ENCODE data around the gene PHAX. TPM values are rescaled to one million over a fixed set of nuclear protein-coding genes. Genes with fewer than 3 reads are reported as not detected.
"Not testable (repeated sequence)": the region's sequence is repeated elsewhere in the genome, so short reads cannot be mapped to it uniquely, and the experiment has no call there.

Gene PHAX
- total and polyA plus RNA-seq, 5 donors from 2014 or later: 27.0 to 83.0 (median 68.1) TPM

- Histone ChIP-seq H3K4me3 (ENCODE audit: low read depth, low read length) (peak within 1 kb of the TSS; percentile 26), H3K27ac (ENCODE audit: insufficient read depth, low read length, poor library complexity, severe bottlenecking) (no peak within 1 kb of the TSS), H3K36me3 (ENCODE audit: control insufficient read depth, insufficient read depth, low read length) (no peaks in the 10 kb centered on the region), H3K4me1 (ENCODE audit: control insufficient read depth, insufficient read depth, low read length, poor library complexity, severe bottlenecking) (peaks cover 12% of the 10 kb centered on the region), H3K9me3 (ENCODE audit: control insufficient read depth in 2 of 2, low read length in 2 of 2) (no peaks in the 10 kb centered on the region), H3K27me3 (ENCODE audit: control insufficient read depth, insufficient read depth, low read length) (peaks cover 13% of the 10 kb centered on the region)
- Mint-ChIP-seq H3K9me3 (peaks cover 0 to 2% (median 0%) of the 10 kb centered on the region in 7 donors), H3K36me3 (no peaks in the 10 kb centered on the region), H3K4me3 (peak within 1 kb of the TSS; percentile 64 to 90 (median 76)), H3K4me1 (peaks cover 3 to 17% (median 9%) of the 10 kb centered on the region in 4 donors), H3K27ac (peak within 1 kb of the TSS in 1 of 3 donors; percentile 42), H3K27me3 (peaks cover 57% of the 10 kb centered on the region)
- ATAC-seq (ENCODE audit: low read depth in 2 of 2) (peak in 1 of 2 donors; percentile 50), DNase-seq (peak in 2 of 3 donors; percentile 6 to 17)
Measured at GRCh38 chr5:126594748-126595485, 5.8 kb upstream of the PHAX start, which contains the start of gene ALDH7A1. ALDH7A1 (minus strand) TSS chr5:126595219; CDS start chr5:126595198, 21 bp downstream.

- no peak overlapping the region for H3K27ac Mint-ChIP-seq
- peaks cover 57% of the 10 kb centered on the region for H3K27me3 Mint-ChIP-seq
- no peak for ATAC-seq (ENCODE audit: low read depth in 2 of 2)
- DNase-seq: no peak
- Histone ChIP-seq H3K36me3 (ENCODE audit: control insufficient read depth, insufficient read depth, low read length) (no peaks in the 10 kb centered on the region), H3K4me3 (ENCODE audit: low read depth, low read length) (peak overlapping the region; percentile 26), H3K9me3 (ENCODE audit: control insufficient read depth in 2 of 2, low read length in 2 of 2) (no peaks in the 10 kb centered on the region), H3K27me3 (ENCODE audit: control insufficient read depth, insufficient read depth, low read length) (peaks cover 13% of the 10 kb centered on the region), H3K27ac (ENCODE audit: insufficient read depth, low read length, poor library complexity, severe bottlenecking) (no peak overlapping the region), H3K4me1 (ENCODE audit: control insufficient read depth, insufficient read depth, low read length, poor library complexity, severe bottlenecking) (peaks cover 12% of the 10 kb centered on the region)
- peaks cover 5 to 23% (median 12%) of the 10 kb centered on the region in 4 donors for H3K4me1 Mint-ChIP-seq
- H3K4me3 Mint-ChIP-seq: peak overlapping the region; percentile 55 to 90 (median 76)
- H3K9me3 Mint-ChIP-seq: peaks cover 0 to 2% (median 0%) of the 10 kb centered on the region in 7 donors
- no peaks in the 10 kb centered on the region for H3K36me3 Mint-ChIP-seq
Measured at GRCh38 chr5:126595486-126596083, 5.2 kb upstream of the PHAX start.

GRCh38 chr5:126597156-126597555 is 3.6 kb upstream of the PHAX start:
- H3K27me3 Mint-ChIP-seq: peaks cover 49% of the 10 kb centered on the region
- ATAC-seq (ENCODE audit: low read depth in 2 of 2) (no peak), DNase-seq (no peak)
- H3K27ac Mint-ChIP-seq: peak overlapping the region in 1 of 3 donors; percentile 20
- H3K4me1 Mint-ChIP-seq: peaks cover 7 to 33% (median 13%) of the 10 kb centered on the region in 4 donors
- no peak overlapping the region for H3K4me3 ChIP-seq (ENCODE audit: low read depth, low read length)
- peaks cover 0 to 2% (median 0%) of the 10 kb centered on the region in 7 donors for H3K9me3 Mint-ChIP-seq
- peaks cover 19% of the 10 kb centered on the region for H3K4me1 ChIP-seq (ENCODE audit: control insufficient read depth, insufficient read depth, low read length, poor library complexity, severe bottlenecking)
- no peak overlapping the region for H3K27ac ChIP-seq (ENCODE audit: insufficient read depth, low read length, poor library complexity, severe bottlenecking)
- H3K36me3 ChIP-seq (ENCODE audit: control insufficient read depth, insufficient read depth, low read length): no peaks in the 10 kb centered on the region
- H3K36me3 Mint-ChIP-seq: no peaks in the 10 kb centered on the region
- H3K4me3 Mint-ChIP-seq: peak overlapping the region in 3 of 4 donors; percentile 37 to 74 (median 43)
- peaks cover 13% of the 10 kb centered on the region for H3K27me3 ChIP-seq (ENCODE audit: control insufficient read depth, insufficient read depth, low read length)
- no peaks in the 10 kb centered on the region for H3K9me3 ChIP-seq (ENCODE audit: control insufficient read depth in 2 of 2, low read length in 2 of 2)

GRCh38 chr5:126599499-126599898 is 1.2 kb upstream of the PHAX start:
- ATAC-seq (ENCODE audit: low read depth in 2 of 2) (no peak), DNase-seq (no peak)
- Mint-ChIP-seq H3K4me1 (peaks cover 0 to 40% (median 20%) of the 10 kb centered on the region in 4 donors), H3K27me3 (peaks cover 28% of the 10 kb centered on the region), H3K4me3 (peak overlapping the region; percentile 83 to 97 (median 95)), H3K36me3 (peaks cover 6% of the 10 kb centered on the region), H3K27ac (no peak overlapping the region), H3K9me3 (peaks cover 0 to 2% (median 0%) of the 10 kb centered on the region in 7 donors)
- Histone ChIP-seq H3K27me3 (ENCODE audit: control insufficient read depth, insufficient read depth, low read length) (peaks cover 2% of the 10 kb centered on the region), H3K27ac (ENCODE audit: insufficient read depth, low read length, poor library complexity, severe bottlenecking) (no peak overlapping the region), H3K36me3 (ENCODE audit: control insufficient read depth, insufficient read depth, low read length) (peaks cover 13% of the 10 kb centered on the region), H3K9me3 (ENCODE audit: control insufficient read depth in 2 of 2, low read length in 2 of 2) (no peaks in the 10 kb centered on the region), H3K4me3 (ENCODE audit: low read depth, low read length) (no peak overlapping the region), H3K4me1 (ENCODE audit: control insufficient read depth, insufficient read depth, low read length, poor library complexity, severe bottlenecking) (peaks cover 28% of the 10 kb centered on the region)

- Mint-ChIP-seq H3K4me1 (peaks cover 0 to 37% (median 22%) of the 10 kb centered on the region in 4 donors), H3K27ac (peak overlapping the region in 2 of 3 donors; percentile 90 to 94), H3K4me3 (peak overlapping the region; percentile 93 to 99 (median 97)), H3K27me3 (peaks cover 22% of the 10 kb centered on the region)
- H3K36me3 Mint-ChIP-seq; H3K9me3 ChIP-seq (ENCODE audit: control insufficient read depth in 2 of 2, low read length in 2 of 2); ATAC-seq (ENCODE audit: low read depth in 2 of 2); H3K27ac ChIP-seq (ENCODE audit: insufficient read depth, low read length, poor library complexity, severe bottlenecking); H3K9me3 Mint-ChIP-seq; DNase-seq; H3K27me3 ChIP-seq (ENCODE audit: control insufficient read depth, insufficient read depth, low read length): not testable (repeated sequence)
- peaks cover 18% of the 10 kb centered on the region for H3K36me3 ChIP-seq (ENCODE audit: control insufficient read depth, insufficient read depth, low read length)
- H3K4me3 ChIP-seq (ENCODE audit: low read depth, low read length): peak overlapping the region; percentile 57
- peaks cover 23% of the 10 kb centered on the region for H3K4me1 ChIP-seq (ENCODE audit: control insufficient read depth, insufficient read depth, low read length, poor library complexity, severe bottlenecking)
Measured at GRCh38 chr5:126599971-126600630, 646 bp upstream of the PHAX start.

GRCh38 chr5:126603402-126603991 is 2.8 kb downstream of the PHAX start:
- H3K4me3 Mint-ChIP-seq: peak overlapping the region; percentile 36 to 97 (median 62)

GRCh38 chr5:126605525-126605924 is 4.8 kb downstream of the PHAX start:
- Histone ChIP-seq H3K9me3 (ENCODE audit: control insufficient read depth in 2 of 2, low read length in 2 of 2) (no peaks in the 10 kb centered on the region), H3K27ac (ENCODE audit: insufficient read depth, low read length, poor library complexity, severe bottlenecking) (no peak overlapping the region), H3K36me3 (ENCODE audit: control insufficient read depth, insufficient read depth, low read length) (peaks cover 45% of the 10 kb centered on the region), H3K4me1 (ENCODE audit: control insufficient read depth, insufficient read depth, low read length, poor library complexity, severe bottlenecking) (peaks cover 28% of the 10 kb centered on the region), H3K4me3 (ENCODE audit: low read depth, low read length) (peak overlapping the region; percentile 44), H3K27me3 (ENCODE audit: control insufficient read depth, insufficient read depth, low read length) (no peaks in the 10 kb centered on the region)
- DNase-seq (no peak), ATAC-seq (ENCODE audit: low read depth in 2 of 2) (no peak)
- H3K36me3 Mint-ChIP-seq: peaks cover 26% of the 10 kb centered on the region
- H3K4me3 Mint-ChIP-seq: peak overlapping the region; percentile 22 to 59 (median 44)
- no peaks in the 10 kb centered on the region for H3K9me3 Mint-ChIP-seq
- H3K4me1 Mint-ChIP-seq: peaks cover 13 to 66% (median 37%) of the 10 kb centered on the region in 4 donors
- no peaks in the 10 kb centered on the region for H3K27me3 Mint-ChIP-seq
- H3K27ac Mint-ChIP-seq: peak overlapping the region in 2 of 3 donors; percentile 7 to 68

More at GRCh38 chr5:126603402-126603991, 2.8 kb downstream of the PHAX start:
- H3K9me3 Mint-ChIP-seq: no peaks in the 10 kb centered on the region
- DNase-seq: no peak
- H3K36me3 ChIP-seq (ENCODE audit: control insufficient read depth, insufficient read depth, low read length): peaks cover 33% of the 10 kb centered on the region
- H3K27me3 Mint-ChIP-seq: peaks cover 5% of the 10 kb centered on the region
- H3K27me3 ChIP-seq (ENCODE audit: control insufficient read depth, insufficient read depth, low read length): no peaks in the 10 kb centered on the region
- H3K27ac Mint-ChIP-seq: peak overlapping the region in 1 of 3 donors; percentile 57
- H3K4me1 Mint-ChIP-seq: peaks cover 7 to 63% (median 37%) of the 10 kb centered on the region in 4 donors
- no peaks in the 10 kb centered on the region for H3K9me3 ChIP-seq (ENCODE audit: control insufficient read depth in 2 of 2, low read length in 2 of 2)
- no peak overlapping the region for H3K4me3 ChIP-seq (ENCODE audit: low read depth, low read length)
- H3K27ac ChIP-seq (ENCODE audit: insufficient read depth, low read length, poor library complexity, severe bottlenecking): no peak overlapping the region
- peaks cover 17% of the 10 kb centered on the region for H3K36me3 Mint-ChIP-seq
- no peak for ATAC-seq (ENCODE audit: low read depth in 2 of 2)
- H3K4me1 ChIP-seq (ENCODE audit: control insufficient read depth, insufficient read depth, low read length, poor library complexity, severe bottlenecking): peaks cover 28% of the 10 kb centered on the region
